ENCODE measurements around the gene TNFRSF4. TPM values are rescaled to one million over a fixed set of nuclear protein-coding genes. Genes with fewer than 3 reads are reported as not detected.
A peak's percentile ranks its signal among the peaks of the same experiment; 100 is the strongest.

TNFRSF4 gene
- total and polyA plus RNA-seq, 2 of the 13 experiments (the other 11 are each of a cell fraction or from before 2014, with no cell fraction given), result not detected

DNA sequence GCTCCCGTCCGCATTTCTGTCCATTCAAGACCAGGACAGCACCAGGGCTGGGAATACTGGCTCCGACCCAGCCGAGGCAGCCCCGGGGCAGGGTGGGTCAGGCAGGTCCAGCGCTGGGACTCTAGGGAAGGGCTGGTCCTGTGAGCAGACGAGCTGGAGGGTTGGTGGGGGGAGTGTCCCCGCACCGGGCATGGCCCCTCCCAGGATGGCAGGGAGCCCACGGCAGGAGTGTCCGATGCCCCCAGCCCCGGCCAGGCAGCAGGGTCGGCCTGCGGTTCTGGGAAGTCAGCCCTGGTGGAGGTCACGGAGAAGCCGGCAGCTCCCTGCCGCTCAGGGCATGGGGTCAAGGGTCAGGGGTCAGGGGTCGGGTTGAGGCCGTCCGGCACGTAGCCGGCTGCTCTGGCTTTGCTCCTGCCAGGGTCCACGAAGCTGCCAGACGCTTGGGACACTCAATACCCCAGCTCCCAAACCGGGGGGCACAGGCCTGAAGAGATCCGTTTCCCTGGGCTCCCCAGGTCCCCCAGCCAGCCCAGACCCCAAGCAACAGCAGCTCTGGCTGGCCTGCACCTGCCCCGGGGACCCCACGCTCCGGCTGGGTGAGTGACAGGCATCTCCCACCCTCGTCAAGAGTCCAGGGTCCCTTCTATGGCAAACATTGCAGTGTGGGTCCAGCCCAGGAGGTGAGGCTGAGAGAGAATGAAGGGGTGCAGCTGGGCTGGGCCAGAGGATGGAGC is 25.8 kb upstream of the TNFRSF4 start (continued):
- TF ChIP-seq, protein P1, sequence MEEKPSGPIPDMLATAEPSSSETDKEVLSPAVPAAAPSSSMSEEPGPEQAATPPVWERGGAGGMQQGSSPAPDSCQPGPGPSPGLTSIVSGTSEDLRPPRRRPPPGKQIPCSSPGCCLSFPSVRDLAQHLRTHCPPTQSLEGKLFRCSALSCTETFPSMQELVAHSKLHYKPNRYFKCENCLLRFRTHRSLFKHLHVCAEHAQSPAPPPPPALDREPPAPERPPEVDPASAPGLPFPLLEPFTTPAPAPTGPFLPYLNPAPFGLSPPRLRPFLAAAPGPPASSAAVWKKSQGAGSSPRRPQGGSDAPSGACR (CRISPR knock-in tag; IDR thresholded peaks at IDR 0.05), result no peak; the same call in 1 of the 2 replicates
- TF ChIP-seq, protein P2, sequence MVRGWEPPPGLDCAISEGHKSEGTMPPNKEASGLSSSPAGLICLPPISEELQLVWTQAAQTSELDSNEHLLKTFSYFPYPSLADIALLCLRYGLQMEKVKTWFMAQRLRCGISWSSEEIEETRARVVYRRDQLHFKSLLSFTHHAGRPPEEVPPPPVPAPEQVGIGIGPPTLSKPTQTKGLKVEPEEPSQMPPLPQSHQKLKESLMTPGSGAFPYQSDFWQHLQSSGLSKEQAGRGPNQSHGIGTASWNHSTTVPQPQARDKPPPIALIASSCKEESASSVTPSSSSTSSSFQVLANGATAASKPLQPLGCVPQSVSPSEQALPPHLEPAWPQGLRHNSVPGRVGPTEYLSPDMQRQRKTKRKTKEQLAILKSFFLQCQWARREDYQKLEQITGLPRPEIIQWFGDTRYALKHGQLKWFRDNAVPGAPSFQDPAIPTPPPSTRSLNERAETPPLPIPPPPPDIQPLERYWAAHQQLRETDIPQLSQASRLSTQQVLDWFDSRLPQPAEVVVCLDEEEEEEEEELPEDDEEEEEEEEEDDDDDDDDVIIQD (CRISPR knock-in tag; IDR thresholded peaks at IDR 0.05; ENCODE audit: low read depth), result no peak
- no peak for TF ChIP-seq NBN (conservative IDR thresholded peaks at IDR 0.05)
- TF ChIP-seq SNAPC2 (CRISPR knock-in tag; IDR thresholded peaks at IDR 0.05), result no peak
- no peak for TF ChIP-seq TARDBP (CRISPR knock-in tag; IDR thresholded peaks at IDR 0.05)
- no peak for TF ChIP-seq KDM1A (CRISPR knock-in tag; IDR thresholded peaks at IDR 0.05)
- no peak for TF ChIP-seq ZNF225 (CRISPR knock-in tag; IDR thresholded peaks at IDR 0.05)
- 0 out of 2 replicates have a peak, but pooled peaks have one; percentile 7 for TF ChIP-seq ZNF263 (CRISPR knock-in tag; IDR thresholded peaks at IDR 0.05)
- no peak for TF ChIP-seq SKI (IDR thresholded peaks at IDR 0.05; ENCODE audit: partially characterized antibody)
- TF ChIP-seq, protein P3, sequence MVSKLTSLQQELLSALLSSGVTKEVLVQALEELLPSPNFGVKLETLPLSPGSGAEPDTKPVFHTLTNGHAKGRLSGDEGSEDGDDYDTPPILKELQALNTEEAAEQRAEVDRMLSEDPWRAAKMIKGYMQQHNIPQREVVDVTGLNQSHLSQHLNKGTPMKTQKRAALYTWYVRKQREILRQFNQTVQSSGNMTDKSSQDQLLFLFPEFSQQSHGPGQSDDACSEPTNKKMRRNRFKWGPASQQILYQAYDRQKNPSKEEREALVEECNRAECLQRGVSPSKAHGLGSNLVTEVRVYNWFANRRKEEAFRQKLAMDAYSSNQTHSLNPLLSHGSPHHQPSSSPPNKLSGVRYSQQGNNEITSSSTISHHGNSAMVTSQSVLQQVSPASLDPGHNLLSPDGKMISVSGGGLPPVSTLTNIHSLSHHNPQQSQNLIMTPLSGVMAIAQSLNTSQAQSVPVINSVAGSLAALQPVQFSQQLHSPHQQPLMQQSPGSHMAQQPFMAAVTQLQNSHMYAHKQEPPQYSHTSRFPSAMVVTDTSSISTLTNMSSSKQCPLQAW (CRISPR knock-in tag; IDR thresholded peaks at IDR 0.05), result peak; percentile 46
- no peak for TF ChIP-seq ZFP36 (IDR thresholded peaks at IDR 0.05; ENCODE audit: borderline replicate concordance, low read depth, low read length, partially characterized antibody)
- TF ChIP-seq MTA3 (CRISPR knock-in tag; IDR thresholded peaks at IDR 0.05), result no peak
- TF ChIP-seq, protein P4, sequence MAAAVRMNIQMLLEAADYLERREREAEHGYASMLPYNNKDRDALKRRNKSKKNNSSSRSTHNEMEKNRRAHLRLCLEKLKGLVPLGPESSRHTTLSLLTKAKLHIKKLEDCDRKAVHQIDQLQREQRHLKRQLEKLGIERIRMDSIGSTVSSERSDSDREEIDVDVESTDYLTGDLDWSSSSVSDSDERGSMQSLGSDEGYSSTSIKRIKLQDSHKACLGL (CRISPR knock-in tag; IDR thresholded peaks at IDR 0.05), result no peak
- TF ChIP-seq ETV6 (CRISPR knock-in tag; conservative IDR thresholded peaks at IDR 0.05), result no peak
- TF ChIP-seq NFE2L1 (CRISPR knock-in tag; IDR thresholded peaks at IDR 0.05; ENCODE audit: borderline replicate concordance), result no peak
- TF ChIP-seq TBX2 (CRISPR knock-in tag; IDR thresholded peaks at IDR 0.05; ENCODE audit: borderline replicate concordance), result peak; percentile 80
- TF ChIP-seq KAT2B (IDR thresholded peaks at IDR 0.05; ENCODE audit: borderline replicate concordance, low read depth, low read length), result no peak
- TF ChIP-seq, protein P5, sequence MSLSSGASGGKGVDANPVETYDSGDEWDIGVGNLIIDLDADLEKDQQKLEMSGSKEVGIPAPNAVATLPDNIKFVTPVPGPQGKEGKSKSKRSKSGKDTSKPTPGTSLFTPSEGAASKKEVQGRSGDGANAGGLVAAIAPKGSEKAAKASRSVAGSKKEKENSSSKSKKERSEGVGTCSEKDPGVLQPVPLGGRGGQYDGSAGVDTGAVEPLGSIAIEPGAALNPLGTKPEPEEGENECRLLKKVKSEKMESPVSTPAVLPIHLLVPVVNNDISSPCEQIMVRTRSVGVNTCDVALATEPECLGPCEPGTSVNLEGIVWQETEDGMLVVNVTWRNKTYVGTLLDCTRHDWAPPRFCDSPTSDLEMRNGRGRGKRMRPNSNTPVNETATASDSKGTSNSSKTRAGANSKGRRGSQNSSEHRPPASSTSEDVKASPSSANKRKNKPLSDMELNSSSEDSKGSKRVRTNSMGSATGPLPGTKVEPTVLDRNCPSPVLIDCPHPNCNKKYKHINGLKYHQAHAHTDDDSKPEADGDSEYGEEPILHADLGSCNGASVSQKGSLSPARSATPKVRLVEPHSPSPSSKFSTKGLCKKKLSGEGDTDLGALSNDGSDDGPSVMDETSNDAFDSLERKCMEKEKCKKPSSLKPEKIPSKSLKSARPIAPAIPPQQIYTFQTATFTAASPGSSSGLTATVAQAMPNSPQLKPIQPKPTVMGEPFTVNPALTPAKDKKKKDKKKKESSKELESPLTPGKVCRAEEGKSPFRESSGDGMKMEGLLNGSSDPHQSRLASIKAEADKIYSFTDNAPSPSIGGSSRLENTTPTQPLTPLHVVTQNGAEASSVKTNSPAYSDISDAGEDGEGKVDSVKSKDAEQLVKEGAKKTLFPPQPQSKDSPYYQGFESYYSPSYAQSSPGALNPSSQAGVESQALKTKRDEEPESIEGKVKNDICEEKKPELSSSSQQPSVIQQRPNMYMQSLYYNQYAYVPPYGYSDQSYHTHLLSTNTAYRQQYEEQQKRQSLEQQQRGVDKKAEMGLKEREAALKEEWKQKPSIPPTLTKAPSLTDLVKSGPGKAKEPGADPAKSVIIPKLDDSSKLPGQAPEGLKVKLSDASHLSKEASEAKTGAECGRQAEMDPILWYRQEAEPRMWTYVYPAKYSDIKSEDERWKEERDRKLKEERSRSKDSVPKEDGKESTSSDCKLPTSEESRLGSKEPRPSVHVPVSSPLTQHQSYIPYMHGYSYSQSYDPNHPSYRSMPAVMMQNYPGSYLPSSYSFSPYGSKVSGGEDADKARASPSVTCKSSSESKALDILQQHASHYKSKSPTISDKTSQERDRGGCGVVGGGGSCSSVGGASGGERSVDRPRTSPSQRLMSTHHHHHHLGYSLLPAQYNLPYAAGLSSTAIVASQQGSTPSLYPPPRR (CRISPR knock-in tag; IDR thresholded peaks at IDR 0.05; ENCODE audit: borderline replicate concordance), result peak; percentile 76
- TF ChIP-seq AGO2 (optimal IDR thresholded peaks at IDR 0.05; ENCODE audit: low read depth, low read length), result peak; percentile 18
- no peak for TF ChIP-seq ZNF567 (CRISPR knock-in tag; IDR thresholded peaks at IDR 0.05; ENCODE audit: borderline replicate concordance)
- TF ChIP-seq ZNF274 (CRISPR knock-in tag; IDR thresholded peaks at IDR 0.05), result no peak
- TF ChIP-seq KLF16 (CRISPR knock-in tag; IDR thresholded peaks at IDR 0.05), result no peak
